Measurements from ENCODE around the gene PITPNC1.
"Not testable (repeated sequence)": the region's sequence is repeated elsewhere in the genome, so short reads cannot be mapped to it uniquely, and the experiment has no call there.

The PITPNC1 gene

GRCh38 chr17:67430515-67430914 lies 53.4 kb downstream of the PITPNC1 start:
- DNase-seq (ENCODE audit: extremely low read depth in 1 of 2, low read depth in 1 of 2): not testable (repeated sequence)

GRCh38 chr17:67431249-67432015 lies 54.4 kb downstream of the PITPNC1 start:
- DNase-seq (ENCODE audit: extremely low read depth in 1 of 2, low read depth in 1 of 2): no peak

GRCh38 chr17:67433248-67433924 lies 56.3 kb downstream of the PITPNC1 start:
- no peak for DNase-seq (ENCODE audit: extremely low read depth in 1 of 2, low read depth in 1 of 2)

- DNase-seq (ENCODE audit: extremely low read depth in 1 of 2, low read depth in 1 of 2): peak in 1 of 2 donors; percentile 40
These were observed 57.0 kb downstream of the PITPNC1 start for GRCh38 chr17:67434061-67434525.

- DNase-seq (ENCODE audit: extremely low read depth in 1 of 2, low read depth in 1 of 2): peak in 1 of 2 donors; percentile 39
These were observed 58.0 kb downstream of the PITPNC1 start for GRCh38 chr17:67435122-67435521.

GRCh38 chr17:67435786-67436185 lies 58.7 kb downstream of the PITPNC1 start:
- DNase-seq (ENCODE audit: extremely low read depth in 1 of 2, low read depth in 1 of 2): no peak

GRCh38 chr17:67436233-67436632 lies 59.2 kb downstream of the PITPNC1 start:
- no peak for DNase-seq (ENCODE audit: extremely low read depth in 1 of 2, low read depth in 1 of 2)

- DNase-seq (ENCODE audit: extremely low read depth in 1 of 2, low read depth in 1 of 2): no peak
These were observed 61.6 kb downstream of the PITPNC1 start for GRCh38 chr17:67438667-67439066.

- DNase-seq (ENCODE audit: extremely low read depth in 1 of 2, low read depth in 1 of 2): no peak
These were observed 62.2 kb downstream of the PITPNC1 start for GRCh38 chr17:67439269-67439668.

- no peak for DNase-seq (ENCODE audit: extremely low read depth in 1 of 2, low read depth in 1 of 2)
These were observed 63.4 kb downstream of the PITPNC1 start for GRCh38 chr17:67440277-67441051.

- peak; percentile 49 to 73 for DNase-seq (ENCODE audit: extremely low read depth in 1 of 2, low read depth in 1 of 2)
These were observed 64.2 kb downstream of the PITPNC1 start for GRCh38 chr17:67441052-67441895.

GRCh38 chr17:67441896-67442219 lies 64.8 kb downstream of the PITPNC1 start:
- DNase-seq (ENCODE audit: extremely low read depth in 1 of 2, low read depth in 1 of 2): no peak

- no peak for DNase-seq (ENCODE audit: extremely low read depth in 1 of 2, low read depth in 1 of 2)
These were observed 65.9 kb downstream of the PITPNC1 start for GRCh38 chr17:67442787-67443624.

GRCh38 chr17:67443931-67444595 lies 67.0 kb downstream of the PITPNC1 start:
- DNase-seq (ENCODE audit: extremely low read depth in 1 of 2, low read depth in 1 of 2): no peak

- no peak for DNase-seq (ENCODE audit: extremely low read depth in 1 of 2, low read depth in 1 of 2)
These were observed 71.4 kb downstream of the PITPNC1 start for GRCh38 chr17:67448449-67448848.

- no peak for DNase-seq (ENCODE audit: extremely low read depth in 1 of 2, low read depth in 1 of 2)
These were observed 72.0 kb downstream of the PITPNC1 start for GRCh38 chr17:67449065-67449464.

- no peak for DNase-seq (ENCODE audit: extremely low read depth in 1 of 2, low read depth in 1 of 2)
These were observed 73.0 kb downstream of the PITPNC1 start for GRCh38 chr17:67449845-67450755.
